HepG2 (cell line): Measurements from ENCODE around the gene LIM2. TPM values are rescaled to one million over a fixed set of nuclear protein-coding genes. Genes with fewer than 3 reads are reported as not detected.

Experiments
- ATAC-seq: fragments of 200-7000 bp; cut with Tn5 transposase; 3 replicates; pipeline ENCODE4 v1.9.1; 2020; ENCODE audit warnings: mild to moderate bottlenecking, moderate library complexity
- BruUV-seq: library from RNA; stranded (reverse); fragments of 400-500 nt; replicated peaks from 2 replicates; lab custom pipeline; 2021; lab: Mats Ljungman, UMichigan
- CTCF ChIA-PET: fragments of 300-600 bp; formaldehyde crosslinking; extraction: SDS; loops from one replicate; lab custom pipeline; 2021; ENCODE audit warnings: low total read pairs, inconsistent platforms, low intra/inter-chr PET ratio; lab: Yijun Ruan, JAX
- POLR2A ChIA-PET: fragments of 350-600 bp; sonication (Branson Sonifier 250); formaldehyde crosslinking; loops from one replicate; lab custom pipeline; 2020; ENCODE audit warnings: antibody characterized with exemption, inconsistent platforms; lab: Yijun Ruan, JAX
- DNase-seq: peaks from one replicate; pipeline ENCODE4 v3.0.0-alpha.2; 2015; ENCODE audit warnings: low spot score
- FAIRE-seq: peaks from 3 replicates; lab custom pipeline; 2011; peaks lifted over from hg19 to GRCh38; lab: Jason Lieb, UNC
- H2AFZ ChIP-seq: one replicate; pipeline ENCODE4 v1.6.1; 2011; ENCODE audit warnings: low read length, inconsistent platforms
- H3K27ac ChIP-seq: fragments of 300-600 bp; 3 replicates; pipeline ENCODE4 v1.8.0; 2011; ENCODE audit warnings: mixed run types, mild to moderate bottlenecking, mixed read lengths, low read length, inconsistent platforms; ENCODE audit not compliant: insufficient read depth; ENCODE audit errors: extremely low read length
- H3K27me3 ChIP-seq, 2 experiments: fragments of 200-600 bp in 1 of 2; 2 replicates in 1 of 2; 3 replicates in 1 of 2; pipeline versions ENCODE4 v1.6.0 to v1.8.0; 2011; ENCODE audit warnings: low read length in 2 of 2, mild to moderate bottlenecking in 2 of 2, moderate library complexity in 2 of 2, inconsistent platforms in 1 of 2; ENCODE audit not compliant: insufficient read depth in 2 of 2, control insufficient read depth in 1 of 2
- H3K36me3 ChIP-seq, 2 experiments: fragments of 200-600 bp in 1 of 2; replicated peaks in 1 of 2; 2 replicates in 1 of 2; 3 replicates in 1 of 2; pipeline versions ENCODE4 v1.5.1 to v1.8.0; 2011; ENCODE audit warnings: low read length in 2 of 2, inconsistent platforms in 1 of 2; ENCODE audit not compliant: insufficient read depth in 2 of 2, control insufficient read depth in 1 of 2
- H3K4me1 ChIP-seq: 2 replicates; pipeline ENCODE4 v1.5.1; 2012; ENCODE audit warnings: low read length, inconsistent platforms; ENCODE audit not compliant: insufficient read depth
- H3K4me2 ChIP-seq: 2 replicates; pipeline ENCODE4 v1.6.0; 2011; ENCODE audit warnings: low read depth, low read length, inconsistent platforms
- H3K4me3 ChIP-seq, 3 experiments: fragments of 200-600 bp in 1 of 3; sonication (generic), shearing (Covaris generic) in 1 of 3; replicated peaks in 1 of 3; 2 replicates each; pipeline ENCODE4 v1.5.1; 2011 to 2016; ENCODE audit warnings: low read length in 3 of 3, inconsistent platforms in 2 of 3, low read depth in 2 of 3, mild to moderate bottlenecking in 2 of 3, control low read depth in 1 of 3, mixed read lengths in 1 of 3; ENCODE audit not compliant: insufficient read depth in 1 of 3
- H3K79me2 ChIP-seq: one replicate; pipeline ENCODE4 v1.6.1; 2011; ENCODE audit warnings: low read length, inconsistent platforms; ENCODE audit not compliant: insufficient read depth
- H3K9ac ChIP-seq: 2 replicates; pipeline ENCODE4 v1.6.0; 2011; ENCODE audit warnings: mild to moderate bottlenecking, low read depth, low read length, inconsistent platforms; ENCODE audit not compliant: insufficient read depth
- H3K9me3 ChIP-seq: 2 replicates; pipeline ENCODE4 v1.5.1; 2012; ENCODE audit warnings: mild to moderate bottlenecking, low read length
- H4K20me1 ChIP-seq: 2 replicates; pipeline ENCODE4 v1.6.0; 2011; ENCODE audit warnings: inconsistent platforms, mild to moderate bottlenecking, low read length, moderate library complexity; ENCODE audit not compliant: insufficient read depth
- CCAR2 ChIP-seq: fragments of 200-400 bp; formaldehyde crosslinking; optimal IDR thresholded peaks from 2 replicates; pipeline ENCODE3; 2018; ENCODE audit warnings: low read depth, mild to moderate bottlenecking, low read length, moderate library complexity
- GATAD1 ChIP-seq: IDR thresholded peaks from 2 replicates; pipeline ENCODE4 v1.6.1; 2016; ENCODE audit warnings: missing genetic modification reagents, missing compliant biosample characterization
- GMEB2 ChIP-seq: IDR thresholded peaks from 2 replicates; pipeline ENCODE4 v1.6.1; 2016; ENCODE audit warnings: missing biosample characterization, missing genetic modification reagents, low read depth
- GPN1 ChIP-seq: sonication (generic); formaldehyde crosslinking; IDR thresholded peaks from 2 replicates; pipeline ENCODE4 v1.5.1; 2020; ENCODE audit warnings: missing genetic modification reagents, borderline replicate concordance
- HMGXB4 ChIP-seq, 2 experiments: sonication (generic) in 1 of 2; formaldehyde crosslinking in 1 of 2; IDR thresholded peaks; 2 replicates each; pipeline versions ENCODE4 v1.4.0 to v1.6.1; 2018 to 2020; ENCODE audit warnings: missing genetic modification reagents in 2 of 2, borderline replicate concordance in 1 of 2, low read depth in 1 of 2, mild to moderate bottlenecking in 1 of 2, missing biosample characterization in 1 of 2
- RAD21 ChIP-seq: fragments of 450-650 bp; formaldehyde crosslinking; IDR thresholded peaks from 2 replicates; pipeline ENCODE4 v1.5.0; 2020; ENCODE audit warnings: mild to moderate bottlenecking
- TAF1 ChIP-seq: sonication (generic); formaldehyde crosslinking; IDR thresholded peaks from 2 replicates; pipeline ENCODE4 v1.4.0; 2020; ENCODE audit warnings: missing genetic modification reagents
- ZBTB2 ChIP-seq: sonication (generic); formaldehyde crosslinking; IDR thresholded peaks from 2 replicates; pipeline ENCODE4 v1.8.0; 2022; ENCODE audit warnings: low read depth, missing genetic modification reagents
- ZGPAT ChIP-seq: IDR thresholded peaks from 2 replicates; pipeline ENCODE4 v1.6.1; 2016; ENCODE audit warnings: mild to moderate bottlenecking
- ZIK1 ChIP-seq: sonication (generic); formaldehyde crosslinking; IDR thresholded peaks from 2 replicates; pipeline ENCODE4 v1.5.0; 2020; ENCODE audit warnings: mild to moderate bottlenecking, low read depth, missing genetic modification reagents, borderline replicate concordance
- ZNF605 ChIP-seq: sonication (generic); formaldehyde crosslinking; IDR thresholded peaks from 2 replicates; pipeline ENCODE4 v1.8.0; 2022; ENCODE audit warnings: mild to moderate bottlenecking, missing genetic modification reagents
- ZNF788 ChIP-seq: sonication (generic); formaldehyde crosslinking; IDR thresholded peaks from 2 replicates; pipeline ENCODE4 v1.5.0; 2020; ENCODE audit warnings: mild to moderate bottlenecking, missing genetic modification reagents, borderline replicate concordance
- WGBS: methylation state at CpG from one replicate; pipeline ENCODE4 v1.1.6; 2017; ENCODE audit warnings: low lambda C conversion rate; 5-methylcytosine and 5-hydroxymethylcytosine counted together
- in situ Hi-C: cut with HindIII; loops from 2 replicates; pipeline ENCODE4 v1.10.0; 2017; ENCODE audit warnings: low pct_unique_long_range_greater_than_20kb; ENCODE audit not compliant: extremely low pct_ligation_motif_present
- intact Hi-C: fragments of 100-400 bp; cut with micrococcal nuclease; formaldehyde crosslinking; loops from one replicate; pipeline ENCODE4 v1.10.0; 2022; ENCODE audit not compliant: unreplicated experiment
- polyA plus RNA-seq, 8 experiments: library from polyadenylated mRNA; depleted of rRNA in 3 of 8; stranded (reverse) in 7 of 8; unstranded in 1 of 8; fragments of >200 nt; fragmentation: Illumina TruSeq in 4 of 8; extraction: Trizol in 4 of 8; gene quantifications; 2 replicates each; pipeline versions ENCODE4 v1.2.1 to v1.2.3, GENCODE V29; 2011 to 2016; ENCODE audit warnings: low read depth in 4 of 8, missing spikeins in 1 of 8, mixed read lengths in 1 of 8; ENCODE audit not compliant: insufficient read depth in 1 of 8
- total RNA-seq, 5 experiments: library from RNA; depleted of rRNA; stranded (reverse); fragments of >200 nt; fragmentation: Illumina TruSeq; extraction: Trizol; gene quantifications; 2 replicates each; pipeline ENCODE4 v1.2.3, GENCODE V29; 2016; ENCODE audit warnings: low read depth in 1 of 5
- TF ChIP-seq, protein P1 (sequence below): sonication (generic); formaldehyde crosslinking; IDR thresholded peaks from 2 replicates; pipeline ENCODE4 v1.8.1; 2023; ENCODE audit warnings: mild to moderate bottlenecking, missing genetic modification reagents
- TF ChIP-seq, protein P2 (sequence below): IDR thresholded peaks from 2 replicates; pipeline ENCODE4 v1.6.1; 2016; ENCODE audit warnings: missing genetic modification reagents, missing compliant biosample characterization
- TF ChIP-seq, protein P3 (sequence below): sonication (generic); formaldehyde crosslinking; IDR thresholded peaks from 2 replicates; pipeline ENCODE4 v1.4.0; 2020; ENCODE audit warnings: mild to moderate bottlenecking, low read depth, missing genetic modification reagents

The LIM2 gene
- total and polyA plus RNA-seq, 2 of the 13 experiments (the other 11 are each of a cell fraction or from before 2014, with no cell fraction given): 1.3 TPM; not detected in 1

GRCh38 chr19:51331716-51332115 is 56.1 kb downstream of the LIM2 start:
- CTCF ChIA-PET: no interaction called here
- 95% methylated on average over 6 of the region's 6 CpGs for WGBS
- in situ Hi-C loops: no loop called here
- TF ChIP-seq ZNF605 (CRISPR knock-in tag) (no peak), TAF1 (CRISPR knock-in tag) (no peak), HMGXB4 (CRISPR knock-in tag; IDR thresholded peaks at IDR 0.05; ENCODE audit: borderline replicate concordance in 1 of 2, low read depth in 1 of 2) (no peak), GPN1 (CRISPR knock-in tag) (no peak), GATAD1 (no peak), ZGPAT (CRISPR knock-in tag) (no peak), ZIK1 (CRISPR knock-in tag) (no peak), GMEB2 (CRISPR knock-in tag) (no peak), ZBTB2 (CRISPR knock-in tag) (no peak), CCAR2 (no peak), RAD21 (no peak), ZNF788 (CRISPR knock-in tag) (no peak)
- TF ChIP-seq, protein P1, sequence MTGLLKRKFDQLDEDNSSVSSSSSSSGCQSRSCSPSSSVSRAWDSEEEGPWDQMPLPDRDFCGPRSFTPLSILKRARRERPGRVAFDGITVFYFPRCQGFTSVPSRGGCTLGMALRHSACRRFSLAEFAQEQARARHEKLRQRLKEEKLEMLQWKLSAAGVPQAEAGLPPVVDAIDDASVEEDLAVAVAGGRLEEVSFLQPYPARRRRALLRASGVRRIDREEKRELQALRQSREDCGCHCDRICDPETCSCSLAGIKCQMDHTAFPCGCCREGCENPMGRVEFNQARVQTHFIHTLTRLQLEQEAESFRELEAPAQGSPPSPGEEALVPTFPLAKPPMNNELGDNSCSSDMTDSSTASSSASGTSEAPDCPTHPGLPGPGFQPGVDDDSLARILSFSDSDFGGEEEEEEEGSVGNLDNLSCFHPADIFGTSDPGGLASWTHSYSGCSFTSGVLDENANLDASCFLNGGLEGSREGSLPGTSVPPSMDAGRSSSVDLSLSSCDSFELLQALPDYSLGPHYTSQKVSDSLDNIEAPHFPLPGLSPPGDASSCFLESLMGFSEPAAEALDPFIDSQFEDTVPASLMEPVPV: no peak
- TF ChIP-seq, protein P2, sequence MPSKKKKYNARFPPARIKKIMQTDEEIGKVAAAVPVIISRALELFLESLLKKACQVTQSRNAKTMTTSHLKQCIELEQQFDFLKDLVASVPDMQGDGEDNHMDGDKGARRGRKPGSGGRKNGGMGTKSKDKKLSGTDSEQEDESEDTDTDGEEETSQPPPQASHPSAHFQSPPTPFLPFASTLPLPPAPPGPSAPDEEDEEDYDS: no peak
- TF ChIP-seq, protein P3, sequence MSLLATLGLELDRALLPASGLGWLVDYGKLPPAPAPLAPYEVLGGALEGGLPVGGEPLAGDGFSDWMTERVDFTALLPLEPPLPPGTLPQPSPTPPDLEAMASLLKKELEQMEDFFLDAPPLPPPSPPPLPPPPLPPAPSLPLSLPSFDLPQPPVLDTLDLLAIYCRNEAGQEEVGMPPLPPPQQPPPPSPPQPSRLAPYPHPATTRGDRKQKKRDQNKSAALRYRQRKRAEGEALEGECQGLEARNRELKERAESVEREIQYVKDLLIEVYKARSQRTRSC (CRISPR knock-in tag): no peak

More at GRCh38 chr19:51331716-51332115, 56.1 kb downstream of the LIM2 start:
- Histone ChIP-seq H4K20me1 (no peaks in the 10 kb centered on the region), H3K27me3 (peaks cover 0 to 7% of the 10 kb centered on the region in 2 experiments; a peak in 2 of 5 replicates), H3K4me1 (peaks cover 15% of the 10 kb centered on the region), H3K79me2 (no peaks in the 10 kb centered on the region), H3K27ac (no peak overlapping the region), H3K9ac (no peak overlapping the region), H3K36me3 (peaks cover 8 to 23% of the 10 kb centered on the region in 2 experiments; a peak in 4 of 5 replicates), H3K4me2 (no peak overlapping the region), H2AFZ (no peak overlapping the region), H3K9me3 (no peaks in the 10 kb centered on the region), H3K4me3 (no peak overlapping the region)
- BruUV-seq: TSS peak; percentile 34
- intact Hi-C loops: no loop called here
- ATAC-seq (no peak), DNase-seq (no peak), FAIRE-seq (no peak)
- POLR2A ChIA-PET: no interaction called here
